ENCODE results near the gene PLCB1. TPM values are rescaled to one million over a fixed set of nuclear protein-coding genes. Genes with fewer than 3 reads are reported as not detected.
A peak's percentile ranks its signal among the peaks of the same experiment; 100 is the strongest.

Gene PLCB1
- total RNA-seq, 6 experiments from 2014 or later: 17.2 to 25.7 (median 23.1) TPM

GRCh38 chr20:8722277-8722928, 590.3 kb downstream of the PLCB1 start:
- Mint-ChIP-seq H3K27ac (no peak overlapping the region), H3K36me3 (ENCODE audit: low read depth) (peaks cover 10% of the 10 kb centered on the region), H3K27me3 (ENCODE audit: insufficient read depth) (peaks cover 2% of the 10 kb centered on the region; the same call in 1 of the 2 replicates)

GRCh38 chr20:8723296-8723695, 591.2 kb downstream of the PLCB1 start:
- no peak overlapping the region for H3K27ac Mint-ChIP-seq
- H3K27me3 Mint-ChIP-seq (ENCODE audit: insufficient read depth): no peaks in the 10 kb centered on the region; the same call in 1 of the 2 replicates
- TF ChIP-seq, protein P1, sequence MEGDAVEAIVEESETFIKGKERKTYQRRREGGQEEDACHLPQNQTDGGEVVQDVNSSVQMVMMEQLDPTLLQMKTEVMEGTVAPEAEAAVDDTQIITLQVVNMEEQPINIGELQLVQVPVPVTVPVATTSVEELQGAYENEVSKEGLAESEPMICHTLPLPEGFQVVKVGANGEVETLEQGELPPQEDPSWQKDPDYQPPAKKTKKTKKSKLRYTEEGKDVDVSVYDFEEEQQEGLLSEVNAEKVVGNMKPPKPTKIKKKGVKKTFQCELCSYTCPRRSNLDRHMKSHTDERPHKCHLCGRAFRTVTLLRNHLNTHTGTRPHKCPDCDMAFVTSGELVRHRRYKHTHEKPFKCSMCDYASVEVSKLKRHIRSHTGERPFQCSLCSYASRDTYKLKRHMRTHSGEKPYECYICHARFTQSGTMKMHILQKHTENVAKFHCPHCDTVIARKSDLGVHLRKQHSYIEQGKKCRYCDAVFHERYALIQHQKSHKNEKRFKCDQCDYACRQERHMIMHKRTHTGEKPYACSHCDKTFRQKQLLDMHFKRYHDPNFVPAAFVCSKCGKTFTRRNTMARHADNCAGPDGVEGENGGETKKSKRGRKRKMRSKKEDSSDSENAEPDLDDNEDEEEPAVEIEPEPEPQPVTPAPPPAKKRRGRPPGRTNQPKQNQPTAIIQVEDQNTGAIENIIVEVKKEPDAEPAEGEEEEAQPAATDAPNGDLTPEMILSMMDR (IDR thresholded peaks at IDR 0.05): no peak
- H3K4me3 Mint-ChIP-seq: no peak overlapping the region
- DNase-seq: no peak
- no peaks in the 10 kb centered on the region for H3K9me3 Mint-ChIP-seq
- peaks cover under 1% of the 10 kb centered on the region; the same call in 1 of the 2 replicates for H3K36me3 Mint-ChIP-seq (ENCODE audit: low read depth)
- peaks cover 39% of the 10 kb centered on the region for H3K4me1 Mint-ChIP-seq (ENCODE audit: low read depth)

More at GRCh38 chr20:8722277-8722928, 590.3 kb downstream of the PLCB1 start:
- H3K4me1 Mint-ChIP-seq (ENCODE audit: low read depth): peaks cover 39% of the 10 kb centered on the region
- H3K4me3 Mint-ChIP-seq: no peak overlapping the region
- DNase-seq: peak; percentile 61
- H3K9me3 Mint-ChIP-seq: no peaks in the 10 kb centered on the region
- TF ChIP-seq, protein P1 (IDR thresholded peaks at IDR 0.05): peak; percentile 94

GRCh38 chr20:8724884-8725283, 592.8 kb downstream of the PLCB1 start:
- peaks cover 45% of the 10 kb centered on the region for H3K4me1 Mint-ChIP-seq (ENCODE audit: low read depth)
- no peaks in the 10 kb centered on the region for H3K36me3 Mint-ChIP-seq (ENCODE audit: low read depth)
- no peaks in the 10 kb centered on the region for H3K9me3 Mint-ChIP-seq
- TF ChIP-seq, protein P1 (IDR thresholded peaks at IDR 0.05): no peak
- no peak overlapping the region for H3K4me3 Mint-ChIP-seq
- DNase-seq: no peak
- H3K27ac Mint-ChIP-seq: no peak overlapping the region
- no peaks in the 10 kb centered on the region; the same call in 1 of the 2 replicates for H3K27me3 Mint-ChIP-seq (ENCODE audit: insufficient read depth)

- no peak overlapping the region for H3K4me3 Mint-ChIP-seq
- no peaks in the 10 kb centered on the region for H3K36me3 Mint-ChIP-seq (ENCODE audit: low read depth)
- no peaks in the 10 kb centered on the region for H3K9me3 Mint-ChIP-seq
- H3K27me3 Mint-ChIP-seq (ENCODE audit: insufficient read depth): no peaks in the 10 kb centered on the region; the same call in 1 of the 2 replicates
- TF ChIP-seq, protein P1 (IDR thresholded peaks at IDR 0.05): no peak
- peaks cover 37% of the 10 kb centered on the region for H3K4me1 Mint-ChIP-seq (ENCODE audit: low read depth)
- DNase-seq: no peak
- no peak overlapping the region for H3K27ac Mint-ChIP-seq
Measured at GRCh38 chr20:8726460-8726859, 594.4 kb downstream of the PLCB1 start.

DNA sequence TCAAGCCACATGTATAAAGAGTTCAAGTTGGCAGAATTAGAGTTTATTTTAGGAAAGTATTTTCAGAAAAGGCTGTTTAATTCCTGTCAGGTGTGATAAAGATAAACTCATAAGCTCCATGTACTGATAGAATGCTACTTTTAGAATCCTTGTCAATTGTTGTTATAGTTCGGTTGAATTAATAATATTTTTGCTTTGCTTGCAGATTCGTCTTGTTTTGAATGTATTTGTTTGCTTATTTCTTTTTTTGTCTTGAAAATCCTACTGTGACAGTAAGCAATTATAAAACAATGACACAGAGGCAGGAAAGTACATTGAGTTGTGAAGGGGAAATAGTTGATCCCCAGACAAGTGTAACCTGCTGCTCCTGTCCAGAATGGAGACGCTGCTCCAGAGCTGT, 602.9 kb downstream of the PLCB1 start:
- Mint-ChIP-seq H3K4me1 (ENCODE audit: low read depth) (no peaks in the 10 kb centered on the region; the same call in 1 of the 2 replicates), H3K27ac (no peak overlapping the region), H3K36me3 (ENCODE audit: low read depth) (no peaks in the 10 kb centered on the region), H3K4me3 (no peak overlapping the region), H3K9me3 (no peaks in the 10 kb centered on the region), H3K27me3 (ENCODE audit: insufficient read depth) (no peaks in the 10 kb centered on the region)
- no peak for DNase-seq
- TF ChIP-seq, protein P1 (IDR thresholded peaks at IDR 0.05): no peak

All from HFFc6 (cell line).